Measurements from ENCODE around the gene SORCS2.

DNA sequence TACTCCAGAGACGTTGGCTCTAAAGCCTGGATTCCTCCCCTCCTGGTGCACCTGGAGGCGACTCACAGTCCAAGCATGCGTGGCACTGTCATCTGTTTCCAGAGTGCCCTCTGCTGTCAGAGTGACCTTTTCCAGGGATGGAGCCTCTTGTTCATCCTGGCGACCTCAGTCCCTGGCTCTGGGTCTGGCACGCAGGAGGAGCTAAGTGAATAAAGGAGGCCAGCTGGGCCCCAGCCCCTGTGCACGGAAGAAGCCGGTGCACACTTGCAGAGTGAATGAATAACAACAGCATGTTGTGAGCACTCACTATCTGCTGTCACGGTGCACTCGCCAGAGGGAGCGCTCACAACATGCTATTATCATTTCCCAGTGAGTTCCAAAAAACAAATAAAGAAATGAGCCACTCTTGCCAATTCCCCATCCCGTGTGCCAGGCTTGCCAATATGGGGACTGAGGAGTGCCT is 270.2 kb downstream of the SORCS2 start:
- TF ChIP-seq ZNF274 (CRISPR knock-in tag; IDR thresholded peaks at IDR 0.05) (no peak), NCOA2 (CRISPR knock-in tag; IDR thresholded peaks at IDR 0.05) (no peak), ZNF775 (CRISPR knock-in tag; IDR thresholded peaks at IDR 0.05; ENCODE audit: borderline replicate concordance) (no peak), ADNP (CRISPR knock-in tag; IDR thresholded peaks at IDR 0.05) (no peak), EZH2 (conservative IDR thresholded peaks at IDR 0.05; ENCODE audit: low read depth, low read length) (no peak), ZNF766 (CRISPR knock-in tag; IDR thresholded peaks at IDR 0.05; ENCODE audit: borderline replicate concordance) (no peak), NR3C1 (CRISPR knock-in tag; IDR thresholded peaks at IDR 0.05) (no peak), SMARCC2 (IDR thresholded peaks at IDR 0.05) (no peak), SATB2 (CRISPR knock-in tag; IDR thresholded peaks at IDR 0.05) (no peak)
- TF ChIP-seq, protein P1, sequence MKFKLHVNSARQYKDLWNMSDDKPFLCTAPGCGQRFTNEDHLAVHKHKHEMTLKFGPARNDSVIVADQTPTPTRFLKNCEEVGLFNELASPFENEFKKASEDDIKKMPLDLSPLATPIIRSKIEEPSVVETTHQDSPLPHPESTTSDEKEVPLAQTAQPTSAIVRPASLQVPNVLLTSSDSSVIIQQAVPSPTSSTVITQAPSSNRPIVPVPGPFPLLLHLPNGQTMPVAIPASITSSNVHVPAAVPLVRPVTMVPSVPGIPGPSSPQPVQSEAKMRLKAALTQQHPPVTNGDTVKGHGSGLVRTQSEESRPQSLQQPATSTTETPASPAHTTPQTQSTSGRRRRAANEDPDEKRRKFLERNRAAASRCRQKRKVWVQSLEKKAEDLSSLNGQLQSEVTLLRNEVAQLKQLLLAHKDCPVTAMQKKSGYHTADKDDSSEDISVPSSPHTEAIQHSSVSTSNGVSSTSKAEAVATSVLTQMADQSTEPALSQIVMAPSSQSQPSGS (CRISPR knock-in tag; IDR thresholded peaks at IDR 0.05), result no peak
- TF ChIP-seq, protein P2, sequence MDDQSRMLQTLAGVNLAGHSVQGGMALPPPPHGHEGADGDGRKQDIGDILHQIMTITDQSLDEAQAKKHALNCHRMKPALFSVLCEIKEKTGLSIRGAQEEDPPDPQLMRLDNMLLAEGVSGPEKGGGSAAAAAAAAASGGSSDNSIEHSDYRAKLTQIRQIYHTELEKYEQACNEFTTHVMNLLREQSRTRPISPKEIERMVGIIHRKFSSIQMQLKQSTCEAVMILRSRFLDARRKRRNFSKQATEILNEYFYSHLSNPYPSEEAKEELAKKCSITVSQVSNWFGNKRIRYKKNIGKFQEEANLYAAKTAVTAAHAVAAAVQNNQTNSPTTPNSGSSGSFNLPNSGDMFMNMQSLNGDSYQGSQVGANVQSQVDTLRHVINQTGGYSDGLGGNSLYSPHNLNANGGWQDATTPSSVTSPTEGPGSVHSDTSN (CRISPR knock-in tag; IDR thresholded peaks at IDR 0.05; ENCODE audit: borderline replicate concordance), result no peak
